GM23338 (cell line): ENCODE data around the gene VAMP2. TPM values are rescaled to one million over a fixed set of nuclear protein-coding genes. Genes with fewer than 3 reads are reported as not detected.

ENCODE experiments used
- ATAC-seq: fragments of 200-7000 bp; cut with Tn5 transposase; 3 replicates; pipeline ENCODE4 v1.9.1; 2020
- DNase-seq: peaks from one replicate; pipeline ENCODE4 v3.0.0-alpha.2; 2015; ENCODE audit warnings: low spot score
- H2AFZ ChIP-seq: fragments of 200-600 bp; sonication (generic); 2 replicates; pipeline ENCODE4 v1.8.0; 2016; ENCODE audit warnings: antibody characterized with exemption, mild to moderate bottlenecking, moderate library complexity
- H3F3A ChIP-seq: fragments of 200-600 bp; sonication (generic); replicated peaks from 2 replicates; pipeline ENCODE4 v1.8.0; 2017; ENCODE audit warnings: antibody characterized with exemption, mixed run types, low read depth
- H3K27ac ChIP-seq: fragments of 200-600 bp; sonication (generic); 2 replicates; pipeline ENCODE4 v1.6.1; 2016; ENCODE audit warnings: low read depth
- H3K27me3 ChIP-seq: fragments of 200-600 bp; sonication (generic); 2 replicates; pipeline ENCODE4 v1.8.0; 2016; ENCODE audit warnings: mild to moderate bottlenecking, mixed run types, moderate library complexity; ENCODE audit not compliant: insufficient read depth
- H3K36me3 ChIP-seq: fragments of 200-600 bp; sonication (generic); 2 replicates; pipeline ENCODE4 v1.8.0; 2016; ENCODE audit warnings: mild to moderate bottlenecking; ENCODE audit not compliant: insufficient read depth
- H3K4me1 ChIP-seq: fragments of 200-600 bp; sonication (generic); 2 replicates; pipeline ENCODE4 v1.8.0; 2016; ENCODE audit warnings: mild to moderate bottlenecking, moderate library complexity; ENCODE audit not compliant: insufficient read depth
- H3K4me2 ChIP-seq: fragments of 200-600 bp; sonication (generic); 2 replicates; pipeline ENCODE4 v1.7.1; 2017; ENCODE audit warnings: mixed run types
- H3K4me3 ChIP-seq: fragments of 200-600 bp; sonication (generic); 2 replicates; pipeline ENCODE4 v1.6.1; 2016; ENCODE audit warnings: mixed run types
- H3K79me2 ChIP-seq: fragments of 200-600 bp; sonication (generic); replicated peaks from 2 replicates; pipeline ENCODE4 v1.8.0; 2017; ENCODE audit warnings: mild to moderate bottlenecking; ENCODE audit not compliant: insufficient read depth
- H3K9me2 ChIP-seq: fragments of 200-600 bp; sonication (generic); 2 replicates; pipeline ENCODE4 v1.8.0; 2017; ENCODE audit not compliant: insufficient read depth
- H4K20me1 ChIP-seq: fragments of 200-600 bp; sonication (generic); replicated peaks from 2 replicates; pipeline ENCODE4 v1.8.0; 2017; ENCODE audit warnings: mild to moderate bottlenecking; ENCODE audit not compliant: insufficient read depth
- H3K27ac Mint-ChIP-seq: 2 replicates; pipeline ENCODE4 v1.8.0; 2020; ENCODE audit warnings: inconsistent platforms, mild to moderate bottlenecking, moderate library complexity, mixed read lengths
- H3K27me3 Mint-ChIP-seq: 3 replicates; pipeline ENCODE4 v1.8.0; 2022; ENCODE audit warnings: low read depth, mild to moderate bottlenecking, moderate library complexity, mixed read lengths, inconsistent platforms; ENCODE audit not compliant: insufficient read depth, poor library complexity
- H3K36me3 Mint-ChIP-seq: 3 replicates; pipeline ENCODE4 v1.8.0; 2021; ENCODE audit warnings: low read depth, mild to moderate bottlenecking, inconsistent platforms, moderate library complexity, mixed read lengths
- H3K4me1 Mint-ChIP-seq: 3 replicates; pipeline ENCODE4 v1.8.0; 2020; ENCODE audit warnings: mild to moderate bottlenecking, inconsistent platforms, mixed read lengths
- H3K4me3 Mint-ChIP-seq: 3 replicates; pipeline ENCODE4 v1.8.0; 2021; ENCODE audit warnings: moderate library complexity, mild to moderate bottlenecking, inconsistent platforms, mixed read lengths
- H3K9me3 Mint-ChIP-seq: 3 replicates; pipeline ENCODE4 v1.8.0; 2020; ENCODE audit warnings: moderate library complexity, mild to moderate bottlenecking, inconsistent platforms, mixed read lengths
- CREB1 ChIP-seq: fragments of 250-450 bp; sonication (Bioruptor Pico); IDR thresholded peaks from 2 replicates; pipeline ENCODE4 v1.5.0; 2020; ENCODE audit warnings: low read depth, mild to moderate bottlenecking, moderate library complexity
- CTCF ChIP-seq, 2 experiments: fragments of 200-600 bp in 1 of 2; sonication (generic) in 1 of 2; conservative IDR thresholded peaks; 2 replicates each; pipeline versions ENCODE4 v1.5.1 to v1.6.1; 2016 to 2017; ENCODE audit warnings: antibody characterized with exemption in 2 of 2, low read depth in 2 of 2, mild to moderate bottlenecking in 2 of 2, moderate library complexity in 1 of 2
- ETS1 ChIP-seq: IDR thresholded peaks from 2 replicates; pipeline ENCODE4 v1.6.1; 2016; ENCODE audit warnings: antibody characterized with exemption
- EZH2 ChIP-seq: fragments of 200-600 bp; sonication (generic); IDR thresholded peaks from one replicate; pipeline ENCODE4 v1.8.0; 2017; ENCODE audit warnings: antibody characterized with exemption, mild to moderate bottlenecking, low read depth; ENCODE audit not compliant: unreplicated experiment
- EZH2phosphoT487 ChIP-seq: fragments of 200-600 bp; sonication (generic); IDR thresholded peaks from one replicate; pipeline ENCODE4 v1.8.1; 2018; ENCODE audit warnings: antibody characterized with exemption; ENCODE audit not compliant: unreplicated experiment
- JUNB ChIP-seq: IDR thresholded peaks from one replicate; pipeline ENCODE4 v1.6.1; 2016; ENCODE audit warnings: antibody characterized with exemption; ENCODE audit not compliant: unreplicated experiment
- NANOG ChIP-seq: IDR thresholded peaks from 2 replicates; pipeline ENCODE4 v1.6.1; 2016; ENCODE audit warnings: antibody characterized with exemption, borderline replicate concordance
- POLR2AphosphoS5 ChIP-seq: IDR thresholded peaks from 2 replicates; pipeline ENCODE4 v1.6.1; 2016; ENCODE audit warnings: antibody characterized with exemption, low read depth
- REST ChIP-seq: IDR thresholded peaks from one replicate; pipeline ENCODE4 v1.6.1; 2018; ENCODE audit warnings: antibody characterized with exemption; ENCODE audit not compliant: unreplicated experiment
- STAT1 ChIP-seq: IDR thresholded peaks from one replicate; pipeline ENCODE4 v1.6.1; 2016; ENCODE audit warnings: antibody characterized with exemption; ENCODE audit not compliant: unreplicated experiment
- ZNF114 ChIP-seq: fragments of 250-450 bp; sonication (Bioruptor Pico); IDR thresholded peaks from 2 replicates; pipeline ENCODE4 v1.5.0; 2020; ENCODE audit warnings: mild to moderate bottlenecking, moderate library complexity
- ZNF331 ChIP-seq: fragments of 250-450 bp; sonication (Bioruptor Pico); IDR thresholded peaks from 2 replicates; pipeline ENCODE4 v1.5.0; 2020; ENCODE audit warnings: low read depth, mild to moderate bottlenecking, moderate library complexity
- polyA plus RNA-seq: library from polyadenylated mRNA; unstranded; fragments of >200 nt; fragmentation: Nextera tagmentation; extraction: Ambion mirVana; gene quantifications from 2 replicates; pipeline ENCODE4 v1.2.1, GENCODE V29; 2016
- total RNA-seq: library from RNA; depleted of rRNA; stranded (reverse); fragments of >200 nt; shearing (Covaris generic); gene quantifications from 2 replicates; pipeline ENCODE4 v1.2.3, GENCODE V29; 2014
- TF ChIP-seq, protein P1 (sequence below): fragments of 250-450 bp; sonication (Bioruptor Pico); IDR thresholded peaks from 2 replicates; pipeline ENCODE4 v1.5.0; 2020; ENCODE audit warnings: mild to moderate bottlenecking, moderate library complexity

Gene VAMP2
- total and polyA plus RNA-seq, 2 experiments from 2014 or later, result 6.9 to 32.3 TPM

DNA sequence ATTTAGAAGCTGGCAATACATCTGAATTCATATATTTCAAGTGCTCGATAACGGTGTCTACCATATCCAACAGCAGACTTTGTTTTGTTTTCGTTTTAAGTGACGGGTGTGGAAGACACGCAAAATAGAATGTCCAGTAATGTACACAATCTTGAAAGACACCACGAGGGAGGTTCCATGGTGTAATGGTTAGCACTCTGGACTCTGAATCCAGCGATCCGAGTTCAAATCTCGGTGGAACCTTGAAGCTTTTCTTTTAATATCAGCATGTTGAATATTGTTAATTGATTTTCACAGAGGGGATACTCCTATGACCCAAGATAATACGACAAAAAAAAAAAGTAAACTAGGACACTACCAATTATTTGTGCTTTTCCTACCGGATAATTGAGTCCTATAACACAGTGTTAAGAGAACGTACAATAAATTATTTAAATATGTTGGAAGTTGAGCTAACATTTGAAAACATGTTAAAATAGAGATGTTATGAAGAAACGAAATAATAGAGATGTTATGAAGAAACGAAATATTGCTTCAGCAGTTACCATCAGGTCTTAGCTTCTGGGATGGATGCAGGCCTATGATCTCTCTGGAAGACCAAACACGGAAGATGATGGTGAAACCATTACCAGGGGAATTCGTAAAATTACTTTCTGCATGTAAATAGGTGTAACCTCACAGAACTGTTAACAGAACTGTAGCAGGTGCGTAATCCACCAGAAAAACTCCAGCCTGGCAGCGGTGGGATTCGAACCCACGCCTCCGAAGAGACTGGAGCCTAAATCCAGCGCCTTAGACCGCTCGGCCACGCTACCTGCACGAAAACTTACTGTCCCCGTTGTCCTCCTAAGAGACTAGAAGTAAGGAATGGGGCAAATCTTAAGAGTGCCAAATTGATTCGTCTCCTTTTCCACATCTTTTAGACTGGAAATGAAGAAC, 42.9 kb downstream of the VAMP2 start:
- H3K36me3 Mint-ChIP-seq, result peaks cover 13% of the 10 kb centered on the region
- no peak overlapping the region for H2AFZ ChIP-seq
- peak overlapping the region; percentile 94 for H3K4me2 ChIP-seq
- H4K20me1 ChIP-seq, result peaks cover 1% of the 10 kb centered on the region; the same call in 1 of the 2 replicates
- ATAC-seq, result peak; percentile 19
- peak; percentile 90 for DNase-seq
- peak overlapping the region; percentile 81; the same call in 1 of the 2 replicates for H3K27ac Mint-ChIP-seq
- H3K4me1 ChIP-seq, result peaks cover 21% of the 10 kb centered on the region
- H3K36me3 ChIP-seq, result no peaks in the 10 kb centered on the region
- H3K4me1 Mint-ChIP-seq, result peaks cover 19% of the 10 kb centered on the region
- peak overlapping the region; percentile 66 for H3K4me3 ChIP-seq
- no peak overlapping the region for H3K27ac ChIP-seq
- peaks cover 10% of the 10 kb centered on the region; the same call in 1 of the 2 replicates for H3F3A ChIP-seq
- H3K27me3 Mint-ChIP-seq, result peaks cover 88% of the 10 kb centered on the region
- TF ChIP-seq POLR2AphosphoS5 (no peak), ZNF331 (CRISPR knock-in tag) (no peak), EZH2 (no peak), REST (no peak), CTCF (conservative IDR thresholded peaks at IDR 0.05; ENCODE audit: low read depth in 2 of 2) (0 out of 4 replicates have a peak, but pooled peaks of 1 of the 2 experiments have one; percentile 1), EZH2phosphoT487 (no peak), JUNB (no peak), CREB1 (peak; percentile 42), ETS1 (peak; percentile 81; the same call in 1 of the 2 replicates), ZNF114 (no peak), NANOG (no peak), STAT1 (no peak)
- TF ChIP-seq, protein P1, sequence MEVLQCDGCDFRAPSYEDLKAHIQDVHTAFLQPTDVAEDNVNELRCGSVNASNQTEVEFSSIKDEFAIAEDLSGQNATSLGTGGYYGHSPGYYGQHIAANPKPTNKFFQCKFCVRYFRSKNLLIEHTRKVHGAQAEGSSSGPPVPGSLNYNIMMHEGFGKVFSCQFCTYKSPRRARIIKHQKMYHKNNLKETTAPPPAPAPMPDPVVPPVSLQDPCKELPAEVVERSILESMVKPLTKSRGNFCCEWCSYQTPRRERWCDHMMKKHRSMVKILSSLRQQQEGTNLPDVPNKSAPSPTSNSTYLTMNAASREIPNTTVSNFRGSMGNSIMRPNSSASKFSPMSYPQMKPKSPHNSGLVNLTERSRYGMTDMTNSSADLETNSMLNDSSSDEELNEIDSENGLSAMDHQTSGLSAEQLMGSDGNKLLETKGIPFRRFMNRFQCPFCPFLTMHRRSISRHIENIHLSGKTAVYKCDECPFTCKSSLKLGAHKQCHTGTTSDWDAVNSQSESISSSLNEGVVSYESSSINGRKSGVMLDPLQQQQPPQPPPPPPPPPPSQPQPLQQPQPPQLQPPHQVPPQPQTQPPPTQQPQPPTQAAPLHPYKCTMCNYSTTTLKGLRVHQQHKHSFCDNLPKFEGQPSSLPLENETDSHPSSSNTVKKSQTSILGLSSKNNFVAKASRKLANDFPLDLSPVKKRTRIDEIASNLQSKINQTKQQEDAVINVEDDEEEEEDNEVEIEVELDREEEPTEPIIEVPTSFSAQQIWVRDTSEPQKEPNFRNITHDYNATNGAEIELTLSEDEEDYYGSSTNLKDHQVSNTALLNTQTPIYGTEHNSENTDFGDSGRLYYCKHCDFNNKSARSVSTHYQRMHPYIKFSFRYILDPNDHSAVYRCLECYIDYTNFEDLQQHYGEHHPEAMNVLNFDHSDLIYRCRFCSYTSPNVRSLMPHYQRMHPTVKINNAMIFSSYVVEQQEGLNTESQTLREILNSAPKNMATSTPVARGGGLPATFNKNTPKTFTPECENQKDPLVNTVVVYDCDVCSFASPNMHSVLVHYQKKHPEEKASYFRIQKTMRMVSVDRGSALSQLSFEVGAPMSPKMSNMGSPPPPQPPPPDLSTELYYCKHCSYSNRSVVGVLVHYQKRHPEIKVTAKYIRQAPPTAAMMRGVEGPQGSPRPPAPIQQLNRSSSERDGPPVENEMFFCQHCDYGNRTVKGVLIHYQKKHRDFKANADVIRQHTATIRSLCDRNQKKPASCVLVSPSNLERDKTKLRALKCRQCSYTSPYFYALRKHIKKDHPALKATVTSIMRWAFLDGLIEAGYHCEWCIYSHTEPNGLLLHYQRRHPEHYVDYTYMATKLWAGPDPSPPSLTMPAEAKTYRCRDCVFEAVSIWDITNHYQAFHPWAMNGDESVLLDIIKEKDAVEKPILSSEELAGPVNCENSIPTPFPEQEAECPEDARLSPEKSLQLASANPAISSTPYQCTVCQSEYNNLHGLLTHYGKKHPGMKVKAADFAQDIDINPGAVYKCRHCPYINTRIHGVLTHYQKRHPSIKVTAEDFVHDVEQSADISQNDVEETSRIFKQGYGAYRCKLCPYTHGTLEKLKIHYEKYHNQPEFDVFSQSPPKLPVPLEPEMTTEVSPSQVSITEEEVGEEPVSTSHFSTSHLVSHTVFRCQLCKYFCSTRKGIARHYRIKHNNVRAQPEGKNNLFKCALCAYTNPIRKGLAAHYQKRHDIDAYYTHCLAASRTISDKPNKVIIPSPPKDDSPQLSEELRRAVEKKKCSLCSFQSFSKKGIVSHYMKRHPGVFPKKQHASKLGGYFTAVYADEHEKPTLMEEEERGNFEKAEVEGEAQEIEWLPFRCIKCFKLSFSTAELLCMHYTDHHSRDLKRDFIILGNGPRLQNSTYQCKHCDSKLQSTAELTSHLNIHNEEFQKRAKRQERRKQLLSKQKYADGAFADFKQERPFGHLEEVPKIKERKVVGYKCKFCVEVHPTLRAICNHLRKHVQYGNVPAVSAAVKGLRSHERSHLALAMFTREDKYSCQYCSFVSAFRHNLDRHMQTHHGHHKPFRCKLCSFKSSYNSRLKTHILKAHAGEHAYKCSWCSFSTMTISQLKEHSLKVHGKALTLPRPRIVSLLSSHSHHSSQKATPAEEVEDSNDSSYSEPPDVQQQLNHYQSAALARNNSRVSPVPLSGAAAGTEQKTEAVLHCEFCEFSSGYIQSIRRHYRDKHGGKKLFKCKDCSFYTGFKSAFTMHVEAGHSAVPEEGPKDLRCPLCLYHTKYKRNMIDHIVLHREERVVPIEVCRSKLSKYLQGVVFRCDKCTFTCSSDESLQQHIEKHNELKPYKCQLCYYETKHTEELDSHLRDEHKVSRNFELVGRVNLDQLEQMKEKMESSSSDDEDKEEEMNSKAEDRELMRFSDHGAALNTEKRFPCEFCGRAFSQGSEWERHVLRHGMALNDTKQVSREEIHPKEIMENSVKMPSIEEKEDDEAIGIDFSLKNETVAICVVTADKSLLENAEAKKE (CRISPR knock-in tag), result no peak
- no peaks in the 10 kb centered on the region for H3K9me2 ChIP-seq
- H3K27me3 ChIP-seq, result peaks cover 69% of the 10 kb centered on the region
- no peaks in the 10 kb centered on the region for H3K79me2 ChIP-seq
- H3K4me3 Mint-ChIP-seq, result peak overlapping the region; percentile 83
- H3K9me3 Mint-ChIP-seq, result peaks cover 19% of the 10 kb centered on the region
